Liver (tissue), 3 donors: ENCODE results near the gene TSR1.

Experiments
- CTCF ChIP-seq: fragments of 150-350 bp; IDR thresholded peaks from 2 replicates; pipeline ENCODE4 v1.5.1; 2017; ENCODE audit warnings: improper control_type of control experiment, low read depth, low read length; ENCODE audit not compliant: missing input control
- JUND ChIP-seq, 2 donors: IDR thresholded peaks; 2 replicates each; pipeline ENCODE4 v1.6.1; 2016; ENCODE audit warnings: antibody characterized with exemption in 2 of 2
- NR2F2 ChIP-seq: IDR thresholded peaks from 2 replicates; pipeline ENCODE4 v1.6.1; 2016; ENCODE audit warnings: antibody characterized with exemption
- RAD21 ChIP-seq, 2 donors: IDR thresholded peaks; 2 replicates each; pipeline ENCODE4 v1.6.1; 2016; ENCODE audit warnings: antibody characterized with exemption in 2 of 2, mild to moderate bottlenecking in 2 of 2
- REST ChIP-seq: IDR thresholded peaks from 2 replicates; pipeline ENCODE4 v1.6.1; 2016; ENCODE audit warnings: antibody characterized with exemption, mild to moderate bottlenecking
- SP1 ChIP-seq: IDR thresholded peaks from 2 replicates; pipeline ENCODE4 v1.6.1; 2018; ENCODE audit warnings: antibody characterized with exemption, mild to moderate bottlenecking
- donor health status: healthy.
- donor health status: healthy.

- TF ChIP-seq CTCF: no peak
- TF ChIP-seq SP1: no peak
- no peak for TF ChIP-seq RAD21 (IDR thresholded peaks at IDR 0.05)
- no peak for TF ChIP-seq REST
- no peak for TF ChIP-seq NR2F2
- no peak for TF ChIP-seq JUND (IDR thresholded peaks at IDR 0.05)
Measured at GRCh38 chr17:2277429-2278170, 58.7 kb downstream of the TSR1 start.
